HG03342 (cell line): ENCODE results near the gene RHOB.

ENCODE experiments used
- ATAC-seq: cut with Tn5 transposase; IDR thresholded peaks from one replicate; pipeline ENCODE4 v1.9.1; 2021; ENCODE audit warnings: mild to moderate bottlenecking, moderate library complexity; ENCODE audit not compliant: unreplicated experiment

The RHOB gene

GRCh38 chr2:20436716-20437470 is 10.0 kb upstream of the RHOB start:
- ATAC-seq: no peak

DNA sequence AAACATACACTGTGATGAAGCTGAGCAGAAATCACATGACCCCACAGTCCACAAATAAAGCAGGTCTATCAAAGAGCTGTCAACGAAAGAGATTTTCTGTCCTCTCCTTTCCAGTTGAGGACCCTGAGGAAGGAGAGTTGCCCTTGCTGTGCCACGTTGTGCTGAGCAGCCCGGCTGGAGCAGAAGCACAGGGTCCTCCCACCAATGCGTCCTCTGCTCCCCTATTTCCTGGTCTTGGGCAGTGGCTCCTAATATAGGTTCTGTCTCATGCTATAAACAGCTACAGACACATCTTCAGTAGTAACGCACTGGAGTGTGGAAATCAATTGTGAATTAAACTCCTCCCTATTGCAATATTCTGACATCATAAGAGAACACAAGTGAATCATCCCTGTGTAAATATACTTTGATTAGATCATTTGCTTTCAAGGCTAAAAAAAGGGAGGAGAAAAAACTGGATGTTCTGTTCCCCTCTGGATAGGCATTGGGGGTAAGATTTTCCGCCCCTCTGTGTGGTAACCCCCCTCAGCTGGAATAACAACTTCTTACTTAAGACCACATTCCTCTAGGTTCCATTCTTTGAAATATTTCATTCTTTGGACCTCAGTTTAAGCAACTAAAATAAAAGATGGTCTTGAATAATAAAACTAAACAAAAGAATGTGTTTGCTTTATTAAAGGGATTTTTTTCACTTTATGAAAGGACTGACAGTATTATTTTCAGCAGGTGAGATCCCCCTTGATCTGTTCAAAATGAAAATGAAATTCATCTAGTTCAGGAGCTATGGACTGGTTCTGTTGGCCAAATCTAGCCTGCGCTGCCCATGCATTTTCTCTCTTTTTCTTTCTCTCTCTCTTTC is 8.3 kb upstream of the RHOB start:
- no peak for ATAC-seq

- no peak for ATAC-seq
These were observed 7.7 kb upstream of the RHOB start for GRCh38 chr2:20439193-20439475.

GRCh38 chr2:20439503-20439902 is 7.4 kb upstream of the RHOB start:
- ATAC-seq: no peak

GRCh38 chr2:20440001-20440560 is 6.8 kb upstream of the RHOB start:
- ATAC-seq: no peak

DNA sequence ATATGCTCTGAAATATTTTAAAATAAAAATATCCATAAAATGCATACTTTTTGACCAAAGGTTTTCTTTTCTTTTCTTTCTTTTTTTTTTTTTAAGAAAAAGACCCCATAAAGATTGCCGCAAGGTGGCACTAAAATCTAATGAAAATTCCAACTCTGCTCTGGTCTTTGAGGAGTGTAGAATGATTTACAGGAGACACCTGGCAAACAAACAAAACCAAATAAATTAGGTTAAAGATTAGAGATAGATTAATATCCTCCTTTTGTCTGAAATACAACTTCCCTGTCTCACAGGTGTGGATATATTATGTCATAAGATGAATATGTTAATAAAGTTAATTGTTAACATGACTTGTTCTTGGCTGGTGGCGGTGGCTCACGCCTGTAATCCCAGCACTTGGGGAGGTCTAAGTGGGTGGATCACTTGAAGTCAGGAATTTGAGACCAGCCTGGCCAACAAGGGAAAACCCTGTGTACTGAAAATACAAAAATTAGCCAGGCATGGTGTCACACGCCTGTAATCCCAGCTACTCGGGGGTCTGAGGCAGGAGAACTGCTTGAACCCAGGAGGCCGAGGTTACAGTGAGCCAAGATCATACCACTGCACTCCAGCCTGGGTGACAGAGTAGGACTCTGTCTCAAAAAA is 3.5 kb upstream of the RHOB start:
- no peak for ATAC-seq

- ATAC-seq: no peak
These were observed 2.5 kb upstream of the RHOB start for GRCh38 chr2:20444101-20444992.

DNA sequence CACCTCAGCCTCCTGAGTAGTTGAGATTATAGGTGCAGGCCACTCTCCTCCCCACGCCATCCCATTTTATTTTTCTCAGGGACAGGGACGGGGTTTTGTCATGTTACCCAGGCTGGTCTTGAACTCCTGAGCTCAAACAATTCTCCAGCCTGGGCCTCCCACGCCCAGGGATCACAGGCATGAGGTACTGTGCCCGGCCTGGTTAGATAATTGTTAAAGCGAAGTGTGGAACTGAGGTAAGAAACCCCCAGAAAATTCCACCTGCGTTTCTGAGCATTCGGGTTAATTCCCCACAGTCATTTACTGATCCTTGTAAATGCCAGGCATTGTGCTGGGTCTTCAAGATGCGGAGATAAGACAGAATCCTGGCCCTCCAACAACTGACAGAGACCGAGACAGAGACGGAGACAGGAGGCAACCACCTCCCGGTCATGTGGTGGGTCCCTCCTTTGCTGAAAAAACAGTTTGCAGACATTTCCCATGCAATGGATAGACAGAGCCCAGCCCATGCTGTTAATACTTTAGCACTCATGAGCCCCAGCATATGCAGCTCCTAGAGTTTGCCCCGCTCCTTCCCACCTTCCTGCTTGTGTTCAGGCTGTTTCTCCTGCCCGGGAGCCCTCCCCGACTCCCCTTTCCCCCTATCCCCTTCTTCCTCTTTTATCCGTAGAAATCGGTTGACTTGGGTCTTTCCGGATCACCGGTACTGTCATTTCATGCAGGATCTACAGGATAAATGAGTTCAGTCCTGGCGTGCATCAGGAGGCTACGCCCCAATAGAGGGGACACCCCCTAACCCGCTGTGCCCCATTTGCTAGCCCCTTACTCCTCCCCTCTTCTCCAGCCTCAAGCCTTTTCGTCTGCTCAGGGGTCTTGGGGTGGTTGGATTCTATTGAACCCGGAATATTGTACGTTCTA is 1.6 kb upstream of the RHOB start:
- no peak for ATAC-seq

- no peak for ATAC-seq
These were observed 488 bp upstream of the RHOB start for GRCh38 chr2:20446255-20446916.

- no peak for ATAC-seq
These were observed 767 bp downstream of the RHOB start for GRCh38 chr2:20447437-20448245.

- no peak for ATAC-seq
These were observed 1.5 kb downstream of the RHOB start for GRCh38 chr2:20448246-20448976.

DNA sequence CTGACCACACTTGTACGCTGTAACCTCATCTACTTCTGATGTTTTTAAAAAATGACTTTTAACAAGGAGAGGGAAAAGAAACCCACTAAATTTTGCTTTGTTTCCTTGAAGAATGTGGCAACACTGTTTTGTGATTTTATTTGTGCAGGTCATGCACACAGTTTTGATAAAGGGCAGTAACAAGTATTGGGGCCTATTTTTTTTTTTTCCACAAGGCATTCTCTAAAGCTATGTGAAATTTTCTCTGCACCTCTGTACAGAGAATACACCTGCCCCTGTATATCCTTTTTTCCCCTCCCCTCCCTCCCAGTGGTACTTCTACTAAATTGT is 2.1 kb downstream of the RHOB start:
- no peak for ATAC-seq

GRCh38 chr2:20449501-20450200 is 2.8 kb downstream of the RHOB start:
- no peak for ATAC-seq

GRCh38 chr2:20450201-20450999 is 3.5 kb downstream of the RHOB start:
- ATAC-seq: no peak

- no peak for ATAC-seq
These were observed 4.1 kb downstream of the RHOB start for GRCh38 chr2:20451000-20451290.

- no peak for ATAC-seq
These were observed 4.5 kb downstream of the RHOB start for GRCh38 chr2:20451341-20451740.
